PFSK-1 (cell line): ENCODE data around the gene DHX35.

Source experiments
- FOXP2 ChIP-seq: optimal IDR thresholded peaks from 2 replicates; pipeline ENCODE3; 2011; ENCODE audit warnings: borderline replicate concordance, control low read depth, inconsistent platforms; ENCODE audit not compliant: insufficient read depth; ENCODE audit errors: extremely low read length, extremely low read depth
- POLR2AphosphoS5 ChIP-seq: IDR thresholded peaks from 2 replicates; pipeline ENCODE4 v1.6.1; 2012; ENCODE audit warnings: low read depth, mild to moderate bottlenecking, control low read depth, low read length, moderate library complexity
- REST ChIP-seq, 2 experiments: IDR thresholded peaks; 2 replicates each; pipeline versions ENCODE4 v1.6.1 to v1.8.0; 2011 to 2012; ENCODE audit warnings: low read depth in 2 of 2, low read length in 2 of 2, control low read depth in 1 of 2, inconsistent platforms in 1 of 2, mild to moderate bottlenecking in 1 of 2, moderate library complexity in 1 of 2; ENCODE audit not compliant: insufficient read depth in 1 of 2
- SIN3A ChIP-seq: IDR thresholded peaks from 2 replicates; pipeline ENCODE4 v1.6.1; 2012; ENCODE audit warnings: mild to moderate bottlenecking, low read length, moderate library complexity, borderline replicate concordance; ENCODE audit not compliant: insufficient read depth
- TAF1 ChIP-seq: IDR thresholded peaks from 2 replicates; pipeline ENCODE4 v1.6.1; 2012; ENCODE audit warnings: low read length, control low read depth, borderline replicate concordance; ENCODE audit not compliant: insufficient read depth

Gene DHX35

GRCh38 chr20:38934530-38934929 lies 27.6 kb upstream of the DHX35 start:
- TF ChIP-seq TAF1, result no peak
- TF ChIP-seq FOXP2, result no peak
- no peak for TF ChIP-seq SIN3A
- TF ChIP-seq REST (IDR thresholded peaks at IDR 0.05; ENCODE audit: insufficient read depth in 1 of 2, low read depth in 2 of 2, low read length in 2 of 2), result no peak
- TF ChIP-seq POLR2AphosphoS5, result no peak

DNA sequence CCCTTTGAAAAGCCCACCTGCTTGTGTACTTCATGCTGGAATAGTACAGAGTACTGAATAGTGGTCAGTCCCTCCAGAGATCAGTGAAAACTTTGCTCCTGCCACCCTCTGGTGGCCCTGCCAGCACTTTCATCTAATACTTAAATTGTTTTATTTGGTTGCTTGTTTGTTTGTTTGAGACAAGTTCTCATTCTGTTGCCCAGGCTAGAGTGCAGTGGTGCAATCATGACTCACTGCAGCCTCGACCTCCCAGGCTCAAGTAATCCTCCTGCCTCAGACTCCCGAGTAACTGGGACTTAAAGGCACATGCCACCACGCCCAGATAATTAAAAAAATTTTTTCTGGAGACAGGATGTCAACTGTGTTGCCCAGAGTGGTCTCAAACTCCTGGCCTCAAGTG lies 26.9 kb upstream of the DHX35 start:
- no peak for TF ChIP-seq TAF1
- no peak for TF ChIP-seq FOXP2
- no peak for TF ChIP-seq SIN3A
- TF ChIP-seq POLR2AphosphoS5, result no peak
- TF ChIP-seq REST (IDR thresholded peaks at IDR 0.05; ENCODE audit: insufficient read depth in 1 of 2, low read depth in 2 of 2, low read length in 2 of 2), result no peak

- no peak for TF ChIP-seq POLR2AphosphoS5
Measured at GRCh38 chr20:38935967-38936407, 26.2 kb upstream of the DHX35 start.

DNA sequence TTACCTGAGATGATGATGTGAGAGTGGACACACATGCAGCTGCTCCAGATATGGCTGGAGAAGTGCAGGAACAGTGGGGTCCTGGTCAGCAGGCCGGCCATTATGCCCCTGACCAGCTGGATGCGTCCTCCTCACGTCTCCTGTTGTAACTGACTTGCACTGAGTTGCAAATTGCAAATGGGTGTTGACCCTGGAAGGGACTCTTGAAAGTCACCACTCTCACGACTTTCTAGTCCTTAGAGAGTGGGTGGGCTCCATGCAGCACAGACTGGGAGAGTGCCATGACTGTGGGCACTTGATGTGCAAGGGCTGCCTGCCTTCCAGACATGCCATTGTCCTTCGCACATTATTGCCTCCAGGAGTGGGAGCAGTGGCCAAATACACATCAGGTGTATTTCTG lies 25.1 kb upstream of the DHX35 start:
- TF ChIP-seq FOXP2 (no peak), TAF1 (no peak), SIN3A (no peak), REST (IDR thresholded peaks at IDR 0.05; ENCODE audit: insufficient read depth in 1 of 2, low read depth in 2 of 2, low read length in 2 of 2) (no peak), POLR2AphosphoS5 (no peak)

DNA sequence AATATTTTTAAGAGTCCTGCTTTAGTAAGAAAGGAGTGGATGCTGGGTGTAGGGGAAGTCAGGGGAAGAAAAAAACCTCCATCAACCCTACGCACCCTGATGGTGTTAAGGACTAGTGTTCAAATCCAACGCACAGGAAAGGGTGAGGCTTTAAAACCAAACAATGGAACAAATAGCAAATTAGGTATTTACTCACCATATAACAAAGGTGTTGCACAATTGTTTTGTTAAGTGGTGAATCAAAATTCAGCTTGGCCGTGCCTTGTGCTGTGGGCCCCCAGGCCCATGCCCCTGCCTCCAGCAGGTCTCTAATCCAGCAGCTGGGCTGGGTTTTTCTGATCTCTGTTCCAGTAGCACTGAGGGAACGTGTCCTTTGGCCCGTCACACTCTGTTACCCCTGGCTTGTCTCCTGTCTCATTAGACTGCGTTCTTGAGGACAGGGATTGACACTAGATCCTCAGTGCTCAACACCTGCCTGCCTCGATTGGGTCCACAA lies 24.1 kb upstream of the DHX35 start:
- TF ChIP-seq FOXP2 (no peak), SIN3A (no peak), POLR2AphosphoS5 (no peak), TAF1 (no peak), REST (IDR thresholded peaks at IDR 0.05; ENCODE audit: insufficient read depth in 1 of 2, low read depth in 2 of 2, low read length in 2 of 2) (no peak)
